SK-N-SH (cell line): Measurements from ENCODE around the gene CPZ.

Experiments
- NFIC ChIP-seq: IDR thresholded peaks from 2 replicates; pipeline ENCODE4 v1.4.0; 2012; ENCODE audit warnings: borderline replicate concordance
- TF ChIP-seq, protein P1 (sequence below): fragments of 200-600 bp; sonication (generic); IDR thresholded peaks from 2 replicates; pipeline ENCODE4 v1.6.1; 2017; ENCODE audit warnings: antibody characterized with exemption, mild to moderate bottlenecking, moderate library complexity

DNA sequence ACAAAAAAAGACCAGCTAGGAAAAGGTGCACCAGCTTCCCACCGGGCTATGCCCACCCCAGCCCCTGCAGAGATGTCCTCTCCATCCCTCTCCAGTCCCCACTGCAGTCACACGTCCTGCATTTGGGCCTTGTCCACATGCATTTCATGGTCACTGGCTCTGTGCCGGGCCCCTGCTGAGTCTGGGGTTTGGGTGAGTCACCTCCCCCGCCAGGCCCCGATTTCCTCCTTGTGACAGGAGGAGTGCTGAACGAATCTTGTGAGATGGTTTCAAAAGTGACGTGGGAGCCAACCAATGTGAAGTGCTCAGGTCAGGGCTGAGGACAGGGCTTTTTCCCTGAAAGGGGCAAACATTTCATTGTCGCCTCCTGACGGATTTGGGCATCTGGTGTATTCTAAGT, 7.1 kb downstream of the CPZ start:
- TF ChIP-seq, protein P1, sequence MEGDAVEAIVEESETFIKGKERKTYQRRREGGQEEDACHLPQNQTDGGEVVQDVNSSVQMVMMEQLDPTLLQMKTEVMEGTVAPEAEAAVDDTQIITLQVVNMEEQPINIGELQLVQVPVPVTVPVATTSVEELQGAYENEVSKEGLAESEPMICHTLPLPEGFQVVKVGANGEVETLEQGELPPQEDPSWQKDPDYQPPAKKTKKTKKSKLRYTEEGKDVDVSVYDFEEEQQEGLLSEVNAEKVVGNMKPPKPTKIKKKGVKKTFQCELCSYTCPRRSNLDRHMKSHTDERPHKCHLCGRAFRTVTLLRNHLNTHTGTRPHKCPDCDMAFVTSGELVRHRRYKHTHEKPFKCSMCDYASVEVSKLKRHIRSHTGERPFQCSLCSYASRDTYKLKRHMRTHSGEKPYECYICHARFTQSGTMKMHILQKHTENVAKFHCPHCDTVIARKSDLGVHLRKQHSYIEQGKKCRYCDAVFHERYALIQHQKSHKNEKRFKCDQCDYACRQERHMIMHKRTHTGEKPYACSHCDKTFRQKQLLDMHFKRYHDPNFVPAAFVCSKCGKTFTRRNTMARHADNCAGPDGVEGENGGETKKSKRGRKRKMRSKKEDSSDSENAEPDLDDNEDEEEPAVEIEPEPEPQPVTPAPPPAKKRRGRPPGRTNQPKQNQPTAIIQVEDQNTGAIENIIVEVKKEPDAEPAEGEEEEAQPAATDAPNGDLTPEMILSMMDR = no peak
- TF ChIP-seq NFIC = no peak
